K562 (cell line): ENCODE measurements around the gene ZDHHC6. TPM values are rescaled to one million over a fixed set of nuclear protein-coding genes. Genes with fewer than 3 reads are reported as not detected.

Experiments used
- ATAC-seq: fragments of 200-7000 bp; cut with Tn5 transposase; 3 replicates; pipeline ENCODE4 v1.9.1; 2020; ENCODE audit warnings: moderate library complexity
- BruUV-seq: library from RNA; stranded (reverse); fragments of 400-500 nt; replicated peaks from 2 replicates; lab custom pipeline; 2021; lab: Mats Ljungman, UMichigan
- CTCF ChIA-PET: fragments of 300-600 bp; formaldehyde crosslinking; extraction: SDS; loops from one replicate; lab custom pipeline; 2021; ENCODE audit warnings: low intra/inter-chr PET ratio; lab: Yijun Ruan, JAX
- POLR2A ChIA-PET: fragments of 300-600, 350-650 bp; sonication (Branson Sonifier 250); formaldehyde crosslinking; extraction: SDS; loops from one replicate; lab custom pipeline; 2021; ENCODE audit warnings: antibody characterized with exemption, inconsistent platforms; lab: Yijun Ruan, JAX
- DNase-seq, 4 experiments: peaks; one replicate each; pipeline versions ENCODE4 v3.0.0 to v3.0.0-alpha.2; 2011 to 2018; ENCODE audit warnings: low spot score in 3 of 4, mixed read lengths in 3 of 4; ENCODE audit errors: extremely low read depth in 1 of 4
- FAIRE-seq: peaks from 2 replicates; lab custom pipeline; 2011; peaks lifted over from hg19 to GRCh38; lab: Jason Lieb, UNC
- H2AFZ ChIP-seq: 2 replicates; pipeline ENCODE4 v1.6.0; 2011; ENCODE audit warnings: low read depth, low read length, control low read depth, inconsistent platforms
- H3K27ac ChIP-seq: fragments of 200-600 bp; 3 replicates; pipeline ENCODE4 v1.8.0; 2011; ENCODE audit warnings: low read depth, mild to moderate bottlenecking, control low read depth, inconsistent platforms, low read length, moderate library complexity, mixed read lengths; ENCODE audit errors: extremely low read depth
- H3K27me3 ChIP-seq, 2 experiments: fragments of 300-600 bp in 1 of 2; 2 replicates in 1 of 2; 3 replicates in 1 of 2; pipeline versions ENCODE4 v1.6.0 to v1.8.0; 2011; ENCODE audit warnings: inconsistent platforms in 2 of 2, low read length in 2 of 2, mild to moderate bottlenecking in 1 of 2, mixed read lengths in 1 of 2, moderate library complexity in 1 of 2; ENCODE audit not compliant: control insufficient read depth in 2 of 2, insufficient read depth in 2 of 2
- H3K36me3 ChIP-seq: fragments of 300-600 bp; 3 replicates; pipeline ENCODE4 v1.8.0; 2011; ENCODE audit warnings: mild to moderate bottlenecking, low read length, inconsistent platforms; ENCODE audit not compliant: control insufficient read depth, insufficient read depth
- H3K4me1 ChIP-seq, 2 experiments: fragments of 200-600 bp in 1 of 2; replicated peaks in 1 of 2; 2 replicates in 1 of 2; 3 replicates in 1 of 2; pipeline versions ENCODE4 v1.5.1 to v1.8.0; 2011; ENCODE audit warnings: inconsistent platforms in 2 of 2, low read length in 2 of 2, mild to moderate bottlenecking in 1 of 2, mixed read lengths in 1 of 2, moderate library complexity in 1 of 2; ENCODE audit not compliant: control insufficient read depth in 2 of 2, insufficient read depth in 2 of 2
- H3K4me2 ChIP-seq: 2 replicates; pipeline ENCODE4 v1.6.1; 2011; ENCODE audit warnings: low read length, control low read depth, inconsistent platforms, mixed read lengths; ENCODE audit not compliant: insufficient read depth
- H3K4me3 ChIP-seq: fragments of 200-600 bp; sonication (generic), shearing (Covaris generic); 2 replicates; pipeline ENCODE4 v1.5.1; 2016; ENCODE audit warnings: control low read depth, inconsistent platforms
- H3K79me2 ChIP-seq: fragments of 200-600 bp; 3 replicates; pipeline ENCODE4 v1.8.0; 2011; ENCODE audit warnings: low read length, inconsistent platforms; ENCODE audit not compliant: control insufficient read depth, insufficient read depth
- H3K9ac ChIP-seq, 2 experiments: 2 replicates each; pipeline versions ENCODE4 v1.6.0 to v1.6.1; 2011; ENCODE audit warnings: low read depth in 2 of 2, low read length in 2 of 2, control low read depth in 1 of 2, inconsistent platforms in 1 of 2, mild to moderate bottlenecking in 1 of 2, mixed read lengths in 1 of 2; ENCODE audit not compliant: insufficient read depth in 1 of 2
- H3K9me1 ChIP-seq: one replicate; pipeline ENCODE4 v1.6.0; 2011; ENCODE audit warnings: inconsistent platforms, mild to moderate bottlenecking, low read length, moderate library complexity; ENCODE audit not compliant: control insufficient read depth, insufficient read depth
- H3K9me3 ChIP-seq: replicated peaks from 2 replicates; pipeline ENCODE4 v1.5.1; 2011; ENCODE audit warnings: low read depth, low read length, inconsistent platforms; ENCODE audit not compliant: control insufficient read depth, insufficient read depth
- H4K20me1 ChIP-seq: replicated peaks from 2 replicates; pipeline ENCODE4 v1.6.1; 2011; ENCODE audit warnings: low read length, inconsistent platforms, mixed read lengths; ENCODE audit not compliant: control insufficient read depth, insufficient read depth
- BRCA1 ChIP-seq, 2 experiments: fragments of 450-650 bp in 1 of 2; sonication (generic) in 1 of 2; formaldehyde crosslinking in 1 of 2; IDR thresholded peaks; 2 replicates each; pipeline versions ENCODE4 v1.5.0 to v1.6.1; 2017 to 2020; ENCODE audit warnings: mild to moderate bottlenecking in 1 of 2, missing genetic modification reagents in 1 of 2
- CXXC5 ChIP-seq: fragments of 250-450 bp; sonication (Bioruptor Pico); IDR thresholded peaks from 2 replicates; pipeline ENCODE4 v1.8.0; 2022; ENCODE audit warnings: inconsistent platforms, mild to moderate bottlenecking, moderate library complexity
- ESRRB ChIP-seq: fragments of 250-450 bp; sonication (Bioruptor Pico); IDR thresholded peaks from 2 replicates; pipeline ENCODE4 v1.5.0; 2020; ENCODE audit warnings: mild to moderate bottlenecking, moderate library complexity, borderline replicate concordance
- HLTF ChIP-seq: fragments of 450-650 bp; IDR thresholded peaks from 2 replicates; pipeline ENCODE4 v1.6.1; 2016
- NR2C1 ChIP-seq, 2 experiments: fragments of 450-650 bp; IDR thresholded peaks; 2 replicates each; pipeline ENCODE4 v1.6.1; 2017; ENCODE audit warnings: mild to moderate bottlenecking in 2 of 2, antibody characterized with exemption in 1 of 2, inconsistent platforms in 1 of 2, missing compliant biosample characterization in 1 of 2, missing genetic modification characterization in 1 of 2
- RBM14 ChIP-seq: fragments of 200-400 bp; formaldehyde crosslinking; IDR thresholded peaks from 2 replicates; pipeline ENCODE4 v1.6.1; 2018; ENCODE audit warnings: low read depth, mild to moderate bottlenecking, low read length, moderate library complexity, borderline replicate concordance; ENCODE audit not compliant: insufficient read depth
- STAG1 ChIP-seq: sonication (generic); formaldehyde crosslinking; IDR thresholded peaks from 2 replicates; pipeline ENCODE4 v1.5.0; 2020; ENCODE audit warnings: missing genetic modification reagents, borderline replicate concordance
- TRIM24 ChIP-seq, 2 experiments: fragments of 450-650 bp; IDR thresholded peaks; 2 replicates each; pipeline ENCODE4 v1.6.1; 2016
- ZBED1 ChIP-seq: IDR thresholded peaks from 2 replicates; pipeline ENCODE4 v1.6.1; 2014
- ZBTB11 ChIP-seq, 3 experiments: fragments of 200-800 bp in 1 of 3; fragments of 250-450 bp in 1 of 3; fragments of 450-650 bp in 1 of 3; sonication (Bioruptor Pico) in 1 of 3; sonication (Bioruptor generic) in 1 of 3; formaldehyde crosslinking in 1 of 3; IDR thresholded peaks; 2 replicates each; pipeline versions ENCODE4 v1.6.1 to v1.8.0; 2016 to 2022; ENCODE audit warnings: mild to moderate bottlenecking in 2 of 3, missing genetic modification characterization in 2 of 3, missing compliant biosample characterization in 1 of 3, moderate library complexity in 1 of 3
- ZNF143 ChIP-seq: sonication (generic); formaldehyde crosslinking; IDR thresholded peaks from 2 replicates; pipeline ENCODE4 v1.9.0; 2022; ENCODE audit warnings: mild to moderate bottlenecking, missing genetic modification reagents
- ZNF395 ChIP-seq: fragments of 200-800 bp; sonication (Bioruptor generic); IDR thresholded peaks from 2 replicates; pipeline ENCODE4 v1.6.1; 2017; ENCODE audit warnings: missing genetic modification characterization, missing compliant biosample characterization
- ZNF695 ChIP-seq: fragments of 450-650 bp; formaldehyde crosslinking; IDR thresholded peaks from 2 replicates; pipeline ENCODE4 v1.4.0; 2020; ENCODE audit warnings: mild to moderate bottlenecking, moderate library complexity
- ZNF717 ChIP-seq: fragments of 250-450 bp; sonication (Bioruptor Pico); IDR thresholded peaks from 2 replicates; pipeline ENCODE4 v1.5.0; 2021
- WGBS: fragments of 100-300 bp; shearing (Covaris generic); methylation state at CpG from one replicate; pipeline ENCODE4 v1.1.6; 2016; ENCODE audit warnings: low coverage, mixed read lengths; ENCODE audit not compliant: insufficient coverage; ENCODE audit errors: missing lambda C conversion rate; 5-methylcytosine and 5-hydroxymethylcytosine counted together
- in situ Hi-C: fragments of 300-500 bp; cut with MboI; formaldehyde crosslinking; loops from 4 replicates; pipeline ENCODE4 v1.15.0; 2018; ENCODE audit warnings: inconsistent platforms, mixed read lengths
- intact Hi-C: fragments of 100-400 bp; cut with micrococcal nuclease; formaldehyde crosslinking; loops from 2 replicates; pipeline ENCODE4 v1.14.2; 2022
- polyA plus RNA-seq, 8 experiments: library from polyadenylated mRNA; depleted of rRNA in 4 of 8; stranded (reverse) in 5 of 8; unstranded in 3 of 8; fragments of >200 nt; fragmentation: Nextera tagmentation in 2 of 8; fragmentation: Illumina TruSeq in 1 of 8; extraction: Ambion mirVana in 2 of 8; extraction: Trizol in 1 of 8; gene quantifications; 2 replicates each; pipeline versions ENCODE4 v1.2.1 to v1.2.3, GENCODE V29; 2011 to 2014; ENCODE audit warnings: inconsistent platforms in 1 of 8, missing spikeins in 1 of 8
- total RNA-seq, 7 experiments: library from RNA; depleted of rRNA in 6 of 7; stranded (reverse); fragments of >200 nt in 6 of 7; fragmentation: Illumina TruSeq in 2 of 7; extraction: Trizol in 2 of 7; gene quantifications; 2 replicates each; pipeline versions ENCODE4 v1.2.1 to v1.2.3, GENCODE V29; 2011 to 2021; ENCODE audit warnings: low replicate concordance in 1 of 7

ZDHHC6 gene
- total and polyA plus RNA-seq, 9 of the 15 experiments (the other 6 are each of a cell fraction or from before 2014, with no cell fraction given): 13.6 to 30.5 (median 21.5) TPM

GRCh38 chr10:112438356-112438755, 8.4 kb downstream of the ZDHHC6 start:
- TF ChIP-seq NR2C1 (IDR thresholded peaks at IDR 0.05) (no peak), NR2C1 (tag; IDR thresholded peaks at IDR 0.05) (no peak), BRCA1 (IDR thresholded peaks at IDR 0.05) (no peak), BRCA1 (CRISPR knock-in tag; IDR thresholded peaks at IDR 0.05) (no peak), ZNF717 (CRISPR knock-in tag) (no peak), HLTF (no peak), RBM14 (no peak), STAG1 (no peak), ZBED1 (no peak), ZNF395 (CRISPR knock-in tag) (no peak), ZNF695 (CRISPR knock-in tag) (no peak), TRIM24 (IDR thresholded peaks at IDR 0.05) (no peak), ESRRB (CRISPR knock-in tag) (no peak), CXXC5 (CRISPR knock-in tag) (no peak), ZNF143 (CRISPR knock-in tag) (no peak), ZBTB11 (CRISPR knock-in tag; IDR thresholded peaks at IDR 0.05) (no peak)
- BruUV-seq: no TSS peak
- no peaks in the 10 kb centered on the region for H3K9me3 ChIP-seq
- DNase-seq: no peak
- no peaks in the 10 kb centered on the region for H3K27me3 ChIP-seq
- no peak for ATAC-seq
- H3K9me1 ChIP-seq: no peaks in the 10 kb centered on the region
- H2AFZ ChIP-seq: no peak overlapping the region
- H3K4me2 ChIP-seq: no peak overlapping the region
- no peaks in the 10 kb centered on the region for H3K79me2 ChIP-seq
- 96% methylated on average over 4 of the region's 4 CpGs for WGBS
- in situ Hi-C loops (no loop called here), intact Hi-C loops (no loop called here)
- FAIRE-seq: no peak
- CTCF ChIA-PET: no interaction called here
- peaks cover 68% of the 10 kb centered on the region for H3K36me3 ChIP-seq
- no peaks in the 10 kb centered on the region for H3K4me1 ChIP-seq
- H3K4me3 ChIP-seq: no peak overlapping the region
- H3K27ac ChIP-seq: no peak overlapping the region
- H4K20me1 ChIP-seq: no peaks in the 10 kb centered on the region
- H3K9ac ChIP-seq: no peak overlapping the region
- POLR2A ChIA-PET: no interaction called here
